CD4-positive, alpha-beta T cell treated with Interleukin-4 for 4 hours (primary cell): Measurements from ENCODE around the gene CDH4.
"Not testable (repeated sequence)": the region's sequence is repeated elsewhere in the genome, so short reads cannot be mapped to it uniquely, and the experiment has no call there.

Experiments used
- DNase-seq: peaks from one replicate; pipeline ENCODE4 v3.0.0-alpha.2; 2020

CDH4 gene

GRCh38 chr20:61977419-61977786 lies 725.3 kb downstream of the CDH4 start:
- no peak for DNase-seq

GRCh38 chr20:61978491-61978890 lies 726.4 kb downstream of the CDH4 start:
- no peak for DNase-seq

DNA sequence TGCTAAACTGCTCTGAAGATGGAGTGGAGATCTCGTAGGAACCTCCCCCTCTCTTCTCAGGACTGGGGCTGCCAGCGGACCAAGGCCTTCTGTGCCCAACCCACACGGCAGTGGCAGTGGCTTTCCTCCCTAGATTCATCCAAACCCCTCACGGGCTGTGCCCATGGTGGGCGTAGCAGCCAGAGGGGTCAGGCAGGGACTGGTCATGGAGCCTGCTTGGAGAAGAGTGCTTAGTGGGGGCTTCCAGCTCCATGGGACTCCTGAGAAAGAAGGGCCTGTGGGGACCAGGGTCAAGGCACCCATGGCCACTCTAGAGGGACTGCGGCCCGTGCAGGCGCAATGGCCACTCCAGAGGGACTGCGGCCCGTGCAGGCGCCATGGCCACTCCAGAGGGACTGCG lies 727.0 kb downstream of the CDH4 start:
- no peak for DNase-seq

DNA sequence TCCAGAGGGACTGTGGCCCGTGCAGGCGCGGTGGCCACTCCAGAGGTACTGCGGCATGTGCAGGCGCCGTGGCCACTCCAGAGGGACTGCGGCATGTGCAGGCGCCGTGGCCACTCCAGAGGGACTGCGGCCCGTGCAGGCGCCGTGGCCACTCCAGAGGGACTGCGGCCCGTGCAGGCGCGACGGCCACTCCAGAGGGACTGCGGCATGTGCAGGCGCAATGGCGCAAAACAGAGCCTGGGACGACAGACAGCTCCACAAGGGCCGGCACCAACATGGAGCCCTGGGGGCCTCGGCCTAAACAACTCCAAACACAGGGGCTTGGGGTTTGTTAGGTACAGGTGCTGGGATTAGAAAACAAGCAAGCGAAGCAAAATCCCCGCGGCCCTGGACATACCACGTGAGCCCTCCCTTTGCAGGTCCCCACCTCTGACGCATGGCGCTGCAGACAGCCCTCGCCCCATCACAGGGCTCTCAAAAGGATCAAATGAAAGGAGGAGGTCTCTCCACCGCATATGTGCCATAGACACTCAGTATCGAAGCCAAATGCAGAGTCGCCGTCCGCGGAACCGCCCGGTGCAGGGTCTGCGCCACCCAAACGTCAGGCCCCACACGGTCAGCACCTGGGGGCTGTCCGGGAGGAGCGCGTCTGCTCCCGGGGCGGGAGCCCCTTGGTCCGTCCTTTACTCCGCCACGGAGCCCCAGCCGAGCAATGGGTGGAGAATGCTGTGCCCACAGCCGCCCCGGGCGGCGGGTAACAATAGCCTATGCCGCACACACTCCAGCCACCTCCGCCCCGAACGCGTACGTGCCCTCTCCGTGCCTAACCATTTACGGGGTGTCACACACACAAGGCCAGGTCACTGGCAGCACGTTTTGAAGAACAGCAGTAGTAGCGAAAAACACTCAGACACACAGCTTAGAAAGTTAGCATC lies 727.9 kb downstream of the CDH4 start:
- DNase-seq = no peak

- DNase-seq = no peak
Measured at GRCh38 chr20:61980647-61981583, 728.9 kb downstream of the CDH4 start.

- DNase-seq = peak; percentile 4
Measured at GRCh38 chr20:61981691-61982090, 729.6 kb downstream of the CDH4 start.

DNA sequence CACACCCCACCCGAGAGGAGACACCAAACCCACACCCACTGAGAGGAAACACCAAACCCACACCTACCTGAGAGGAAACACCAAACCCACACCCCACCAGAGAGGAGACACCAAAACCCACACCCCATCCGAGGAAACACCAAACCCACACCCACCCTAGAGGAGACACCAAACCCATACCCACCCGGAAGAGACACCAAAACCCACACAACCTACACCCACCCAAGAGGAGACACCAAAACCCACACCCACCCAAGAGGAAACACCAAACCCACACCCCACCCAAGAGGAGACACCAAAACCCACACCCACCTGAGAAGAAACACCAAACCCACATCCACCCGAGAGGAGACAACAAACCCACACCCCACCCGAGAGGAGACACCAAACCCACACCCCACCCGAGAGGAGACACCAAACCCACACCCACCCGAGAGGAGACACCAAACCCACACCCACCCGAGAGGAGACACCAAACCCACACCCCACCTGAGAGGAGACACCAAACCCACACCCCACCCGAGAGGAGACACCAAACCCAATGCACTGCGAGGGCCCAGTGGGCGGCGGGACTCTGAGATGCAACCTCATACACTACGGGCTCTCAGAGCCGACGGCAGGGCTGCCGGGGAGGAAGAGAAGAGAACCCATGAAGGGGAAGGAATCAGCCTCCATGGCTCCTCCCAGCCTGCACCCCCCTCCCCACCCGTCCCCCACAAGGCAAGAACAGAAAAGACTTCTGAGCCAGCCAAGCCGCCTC lies 730.3 kb downstream of the CDH4 start:
- DNase-seq = peak; percentile 11

DNA sequence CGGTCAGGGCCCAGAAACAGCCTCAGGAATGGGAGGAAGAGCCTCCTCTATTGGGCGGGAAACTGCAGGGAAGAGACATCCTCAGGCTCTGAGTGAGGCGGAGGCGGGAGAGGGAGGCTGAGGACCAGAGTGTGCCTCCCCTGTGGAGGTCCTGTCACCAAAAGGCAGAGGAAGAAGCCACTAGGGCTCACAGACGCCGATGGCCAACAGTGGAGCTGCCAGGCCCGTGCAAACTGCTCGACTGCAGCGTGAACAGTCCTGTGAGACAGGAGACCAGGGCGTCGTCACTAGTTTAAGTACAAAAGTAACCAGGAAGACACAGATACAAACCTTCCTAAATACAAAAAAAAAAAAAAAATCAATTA lies 730.9 kb downstream of the CDH4 start:
- no peak for DNase-seq

- no peak for DNase-seq
Measured at GRCh38 chr20:61983965-61984364, 731.9 kb downstream of the CDH4 start.

DNA sequence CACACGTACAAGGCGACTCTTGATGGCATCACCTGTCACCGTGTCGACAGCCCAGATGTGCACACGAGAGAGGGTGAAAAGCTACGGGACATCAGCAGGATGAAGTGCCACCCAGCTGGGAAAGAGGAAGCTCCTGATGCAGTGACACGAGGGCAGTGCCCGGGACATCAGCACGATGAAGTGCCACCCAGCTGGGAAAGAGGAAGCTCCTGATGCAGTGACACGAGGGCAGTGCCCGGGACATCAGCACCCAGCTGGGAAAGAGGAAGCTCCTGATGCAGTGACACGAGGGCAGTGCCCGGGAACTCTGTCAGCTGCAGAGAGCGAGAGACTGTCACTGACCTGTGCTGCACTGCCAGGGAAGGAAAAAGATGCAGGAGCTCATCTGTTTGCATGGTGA lies 732.4 kb downstream of the CDH4 start:
- DNase-seq = not testable (repeated sequence)

- DNase-seq = no peak
Measured at GRCh38 chr20:61985096-61985495, 733.0 kb downstream of the CDH4 start.

GRCh38 chr20:61986762-61987321 lies 734.8 kb downstream of the CDH4 start:
- no peak for DNase-seq

GRCh38 chr20:61988665-61989064 lies 736.6 kb downstream of the CDH4 start:
- no peak for DNase-seq

- no peak for DNase-seq
Measured at GRCh38 chr20:61989741-61990140, 737.7 kb downstream of the CDH4 start.
